ENCODE results near the gene SYNPO2.
"Not testable (repeated sequence)": the region's sequence is repeated elsewhere in the genome, so short reads cannot be mapped to it uniquely, and the experiment has no call there.

SYNPO2 gene

GRCh38 chr4:119049342-119049741 lies 160.7 kb downstream of the SYNPO2 start:
- TF ChIP-seq, protein P1, sequence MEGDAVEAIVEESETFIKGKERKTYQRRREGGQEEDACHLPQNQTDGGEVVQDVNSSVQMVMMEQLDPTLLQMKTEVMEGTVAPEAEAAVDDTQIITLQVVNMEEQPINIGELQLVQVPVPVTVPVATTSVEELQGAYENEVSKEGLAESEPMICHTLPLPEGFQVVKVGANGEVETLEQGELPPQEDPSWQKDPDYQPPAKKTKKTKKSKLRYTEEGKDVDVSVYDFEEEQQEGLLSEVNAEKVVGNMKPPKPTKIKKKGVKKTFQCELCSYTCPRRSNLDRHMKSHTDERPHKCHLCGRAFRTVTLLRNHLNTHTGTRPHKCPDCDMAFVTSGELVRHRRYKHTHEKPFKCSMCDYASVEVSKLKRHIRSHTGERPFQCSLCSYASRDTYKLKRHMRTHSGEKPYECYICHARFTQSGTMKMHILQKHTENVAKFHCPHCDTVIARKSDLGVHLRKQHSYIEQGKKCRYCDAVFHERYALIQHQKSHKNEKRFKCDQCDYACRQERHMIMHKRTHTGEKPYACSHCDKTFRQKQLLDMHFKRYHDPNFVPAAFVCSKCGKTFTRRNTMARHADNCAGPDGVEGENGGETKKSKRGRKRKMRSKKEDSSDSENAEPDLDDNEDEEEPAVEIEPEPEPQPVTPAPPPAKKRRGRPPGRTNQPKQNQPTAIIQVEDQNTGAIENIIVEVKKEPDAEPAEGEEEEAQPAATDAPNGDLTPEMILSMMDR (IDR thresholded peaks at IDR 0.05; ENCODE audit: low read depth, low read length): no peak
- no peak for DNase-seq (ENCODE audit: extremely low read depth, low read depth)

DNA sequence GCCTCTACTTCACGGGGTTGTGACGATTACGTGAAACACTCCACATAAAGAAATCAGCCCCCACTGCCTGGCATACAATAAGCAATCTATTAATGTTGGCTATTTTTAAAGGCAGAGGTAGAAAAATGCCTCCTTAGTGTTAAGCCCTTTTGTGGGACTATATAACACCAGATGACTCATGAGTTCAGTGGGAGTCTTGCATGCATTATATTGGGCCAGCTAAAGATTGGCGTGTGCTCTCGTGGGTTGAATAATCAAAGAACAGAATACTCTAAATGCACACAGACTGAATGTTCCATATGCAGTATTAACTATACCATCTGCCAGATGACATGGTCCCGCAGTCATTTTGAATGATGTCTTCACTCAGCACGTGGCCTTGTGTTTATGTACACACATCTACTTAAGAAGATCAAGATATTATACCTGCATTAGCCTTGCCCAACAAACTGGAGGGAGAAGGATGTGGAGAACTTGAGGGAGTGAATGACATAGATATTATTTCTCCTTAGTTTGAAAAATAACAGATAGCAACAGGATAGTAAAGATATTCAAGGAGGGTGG lies 162.0 kb downstream of the SYNPO2 start:
- DNase-seq (ENCODE audit: extremely low read depth, low read depth): no peak
- TF ChIP-seq, protein P1 (IDR thresholded peaks at IDR 0.05; ENCODE audit: low read depth, low read length): no peak

GRCh38 chr4:119053245-119053644 lies 164.6 kb downstream of the SYNPO2 start:
- no peak for DNase-seq (ENCODE audit: extremely low read depth, low read depth)
- TF ChIP-seq, protein P1 (IDR thresholded peaks at IDR 0.05; ENCODE audit: low read depth, low read length): no peak

GRCh38 chr4:119053997-119054396 lies 165.3 kb downstream of the SYNPO2 start:
- DNase-seq (ENCODE audit: extremely low read depth, low read depth): no peak
- TF ChIP-seq, protein P1 (IDR thresholded peaks at IDR 0.05; ENCODE audit: low read depth, low read length): no peak

DNA sequence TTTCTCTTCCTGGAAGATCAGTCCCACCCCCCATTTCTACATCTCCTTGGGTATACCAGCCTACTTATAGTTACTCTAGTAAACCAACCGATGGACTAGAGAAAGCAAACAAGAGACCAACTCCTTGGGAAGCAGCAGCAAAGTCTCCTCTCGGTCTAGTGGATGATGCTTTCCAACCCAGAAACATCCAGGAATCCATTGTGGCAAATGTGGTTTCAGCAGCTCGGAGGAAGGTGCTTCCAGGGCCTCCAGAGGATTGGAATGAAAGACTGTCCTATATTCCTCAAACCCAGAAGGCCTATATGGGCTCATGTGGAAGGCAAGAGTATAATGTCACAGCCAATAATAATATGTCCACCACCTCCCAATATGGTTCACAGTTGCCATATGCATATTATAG lies 168.8 kb downstream of the SYNPO2 start:
- TF ChIP-seq, protein P1 (IDR thresholded peaks at IDR 0.05; ENCODE audit: low read depth, low read length): no peak
- no peak for DNase-seq (ENCODE audit: extremely low read depth, low read depth)

- TF ChIP-seq, protein P1 (IDR thresholded peaks at IDR 0.05; ENCODE audit: low read depth, low read length): no peak
- DNase-seq (ENCODE audit: extremely low read depth, low read depth): no peak
Measured at GRCh38 chr4:119059221-119059620, 170.6 kb downstream of the SYNPO2 start.

- DNase-seq (ENCODE audit: extremely low read depth, low read depth): not testable (repeated sequence)
Measured at GRCh38 chr4:119067125-119067524, 178.5 kb downstream of the SYNPO2 start.

DNA sequence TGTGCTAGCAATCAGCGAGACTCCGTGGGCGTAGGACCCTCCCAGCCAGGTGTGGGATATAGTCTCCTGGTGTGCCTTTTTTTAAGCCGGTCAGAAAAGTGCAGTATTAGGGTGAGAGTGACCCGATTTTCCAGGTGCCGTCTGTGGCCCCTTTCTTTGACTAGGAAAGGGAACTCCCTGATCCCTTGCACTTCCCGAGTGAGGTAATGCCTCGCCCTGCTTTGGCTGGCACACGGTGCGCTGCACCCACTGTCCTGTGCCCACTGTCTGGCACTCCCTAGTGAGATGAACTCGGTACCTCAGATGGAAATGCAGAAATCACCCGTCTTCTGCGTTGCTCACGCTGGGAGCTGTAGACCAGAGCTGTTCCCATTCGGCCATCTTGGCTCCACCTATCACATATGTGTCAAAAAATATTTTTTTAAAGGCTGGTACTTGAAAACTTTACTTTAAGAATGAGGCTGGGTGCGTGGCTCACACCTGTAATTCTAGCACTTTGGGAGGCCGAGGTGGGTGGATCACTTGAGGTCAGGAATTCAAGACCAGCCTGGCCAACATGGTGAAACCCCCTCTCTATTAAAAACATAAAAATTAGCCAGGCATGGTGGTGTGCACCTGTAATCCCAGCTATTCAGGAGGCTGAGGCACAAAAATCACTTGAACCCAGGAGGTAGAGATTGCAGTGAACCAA lies 179.2 kb downstream of the SYNPO2 start:
- DNase-seq (ENCODE audit: extremely low read depth, low read depth): not testable (repeated sequence)

Measured in AG09319 (cell line).